Measurements from ENCODE around the gene ABHD12.

Gene ABHD12

DNA sequence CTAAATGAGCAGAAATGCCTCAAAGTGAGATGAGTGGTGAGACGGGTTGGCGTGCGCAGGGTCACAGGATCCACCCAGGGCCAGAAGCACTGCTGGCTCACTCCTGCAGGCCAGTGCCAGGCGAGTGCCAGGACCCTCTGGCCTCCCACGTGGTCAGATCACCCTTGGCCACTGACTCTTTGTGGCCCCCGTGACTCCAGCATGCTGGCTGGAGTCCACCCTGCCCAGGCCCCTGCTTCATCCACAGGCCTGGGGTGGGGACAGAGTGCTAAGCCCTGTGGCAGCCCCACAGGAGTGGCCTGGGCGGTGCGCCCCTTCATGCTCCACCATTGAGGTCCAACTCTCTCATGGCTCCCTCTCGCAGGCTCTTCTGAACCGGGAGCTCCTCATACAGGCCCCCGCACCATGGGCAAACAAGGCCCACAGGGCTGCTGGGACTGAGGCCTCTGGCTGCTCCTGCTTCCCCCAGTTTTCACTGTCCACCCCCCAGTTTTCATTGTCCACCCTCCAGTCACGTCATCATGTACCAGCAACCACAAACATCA, 61.6 kb downstream of the ABHD12 start:
- FAIRE-seq (no peak), DNase-seq (ENCODE audit: insufficient read length, low spot score) (no peak)
- TF ChIP-seq, protein P1, sequence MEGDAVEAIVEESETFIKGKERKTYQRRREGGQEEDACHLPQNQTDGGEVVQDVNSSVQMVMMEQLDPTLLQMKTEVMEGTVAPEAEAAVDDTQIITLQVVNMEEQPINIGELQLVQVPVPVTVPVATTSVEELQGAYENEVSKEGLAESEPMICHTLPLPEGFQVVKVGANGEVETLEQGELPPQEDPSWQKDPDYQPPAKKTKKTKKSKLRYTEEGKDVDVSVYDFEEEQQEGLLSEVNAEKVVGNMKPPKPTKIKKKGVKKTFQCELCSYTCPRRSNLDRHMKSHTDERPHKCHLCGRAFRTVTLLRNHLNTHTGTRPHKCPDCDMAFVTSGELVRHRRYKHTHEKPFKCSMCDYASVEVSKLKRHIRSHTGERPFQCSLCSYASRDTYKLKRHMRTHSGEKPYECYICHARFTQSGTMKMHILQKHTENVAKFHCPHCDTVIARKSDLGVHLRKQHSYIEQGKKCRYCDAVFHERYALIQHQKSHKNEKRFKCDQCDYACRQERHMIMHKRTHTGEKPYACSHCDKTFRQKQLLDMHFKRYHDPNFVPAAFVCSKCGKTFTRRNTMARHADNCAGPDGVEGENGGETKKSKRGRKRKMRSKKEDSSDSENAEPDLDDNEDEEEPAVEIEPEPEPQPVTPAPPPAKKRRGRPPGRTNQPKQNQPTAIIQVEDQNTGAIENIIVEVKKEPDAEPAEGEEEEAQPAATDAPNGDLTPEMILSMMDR (IDR thresholded peaks at IDR 0.05; ENCODE audit: insufficient read depth, missing control alignments) = no peak

DNA sequence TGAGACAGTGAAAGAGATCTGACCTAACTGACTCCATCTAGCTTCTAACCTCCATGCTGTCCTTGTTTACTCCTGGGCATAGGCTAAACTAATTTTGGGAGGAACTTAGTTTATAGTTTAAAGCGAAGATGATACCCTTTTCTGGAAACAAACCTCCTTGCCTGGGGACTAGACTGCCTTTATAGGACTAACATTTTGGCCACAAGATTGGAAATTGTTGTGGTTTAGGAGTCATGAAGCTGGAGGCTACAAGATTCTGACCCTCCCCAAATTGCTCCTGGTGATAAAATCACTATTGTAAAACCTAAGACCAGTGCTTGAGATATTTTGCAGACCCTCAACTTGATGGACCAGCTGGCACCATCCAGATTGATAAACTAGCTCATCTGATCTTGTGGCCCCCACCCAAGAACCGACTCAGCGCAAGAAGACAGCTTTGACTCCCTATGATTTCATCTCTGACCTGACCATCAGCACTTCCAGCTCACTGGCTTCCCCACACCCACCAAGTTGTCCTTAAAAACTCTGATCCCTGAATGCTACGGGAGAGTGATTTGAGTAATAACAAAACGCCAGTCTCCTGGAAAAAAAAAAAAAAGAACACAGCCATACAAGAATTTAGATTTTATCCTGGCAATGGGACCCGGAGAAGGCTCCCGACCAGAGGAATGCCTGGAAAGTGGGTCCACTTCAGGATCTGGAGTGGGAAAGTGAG, 63.0 kb downstream of the ABHD12 start:
- FAIRE-seq (no peak), DNase-seq (ENCODE audit: insufficient read length, low spot score) (no peak)
- TF ChIP-seq, protein P1 (IDR thresholded peaks at IDR 0.05; ENCODE audit: insufficient read depth, missing control alignments) = no peak

DNA sequence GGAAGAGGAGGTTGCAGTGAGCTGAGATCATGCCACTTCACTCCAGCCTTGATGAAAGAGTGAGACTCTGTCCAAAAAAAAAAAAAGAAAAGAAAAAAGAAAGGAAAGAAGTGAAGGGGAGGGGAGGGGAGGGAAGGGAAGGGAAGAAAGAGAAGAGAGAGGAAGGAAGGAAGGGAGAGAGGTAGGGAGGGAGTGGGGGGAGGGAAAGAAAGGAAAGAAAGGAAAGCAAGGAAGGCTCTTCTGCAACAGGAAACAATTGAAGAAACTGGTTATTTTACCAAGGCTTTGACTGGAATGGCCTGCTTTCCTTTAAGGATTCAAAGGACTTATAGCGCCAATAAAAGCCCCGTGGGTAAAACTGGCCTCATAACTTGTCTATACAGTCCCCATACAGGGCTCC, 64.6 kb downstream of the ABHD12 start:
- TF ChIP-seq, protein P1 (IDR thresholded peaks at IDR 0.05; ENCODE audit: insufficient read depth, missing control alignments) = no peak
- DNase-seq (ENCODE audit: insufficient read length, low spot score) (no peak), FAIRE-seq (no peak)

DNA sequence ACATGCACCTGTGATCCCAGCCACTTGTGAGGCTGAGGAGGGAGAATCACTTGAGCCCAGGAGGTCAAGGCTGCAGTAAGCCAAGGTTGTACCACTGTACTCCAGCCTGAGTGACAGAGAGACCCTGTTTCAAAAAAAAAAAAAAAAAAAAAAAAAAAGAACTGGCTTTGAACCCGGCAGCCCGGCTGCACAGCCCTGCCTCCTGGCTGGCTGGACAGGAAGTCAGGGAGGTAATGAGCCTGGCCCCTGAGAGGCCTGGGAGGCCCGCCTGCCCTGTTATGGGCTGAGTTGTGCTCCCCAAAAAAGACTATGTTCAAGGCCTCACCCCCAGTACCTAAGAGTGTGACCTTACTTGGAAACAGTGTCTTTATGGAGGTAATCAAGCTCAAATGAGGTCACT, 65.6 kb downstream of the ABHD12 start:
- TF ChIP-seq, protein P1 (IDR thresholded peaks at IDR 0.05; ENCODE audit: insufficient read depth, missing control alignments) = no peak
- no peak for DNase-seq (ENCODE audit: insufficient read length, low spot score)
- no peak for FAIRE-seq

DNA sequence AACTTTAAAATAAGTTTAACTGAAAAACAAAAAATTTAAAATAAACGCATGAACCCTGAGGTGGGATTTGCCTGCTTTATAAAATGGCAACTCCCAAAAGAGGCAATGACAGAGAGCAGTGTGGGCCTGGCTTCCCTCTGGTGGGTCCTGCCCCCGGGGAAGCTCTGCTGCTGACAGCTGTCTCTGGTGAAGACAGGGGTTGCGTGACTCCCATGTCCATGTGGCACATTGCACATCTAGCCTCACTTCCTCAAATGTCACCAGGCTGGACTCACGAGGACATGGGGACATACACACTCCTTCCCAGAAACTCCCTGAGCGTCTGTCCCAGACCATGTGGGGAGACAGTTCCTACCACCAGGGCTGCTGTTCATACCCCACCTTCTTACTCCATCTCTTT, 66.2 kb downstream of the ABHD12 start:
- TF ChIP-seq, protein P1 (IDR thresholded peaks at IDR 0.05; ENCODE audit: insufficient read depth, missing control alignments) = no peak
- no peak for DNase-seq (ENCODE audit: insufficient read length, low spot score)
- FAIRE-seq = no peak

DNA sequence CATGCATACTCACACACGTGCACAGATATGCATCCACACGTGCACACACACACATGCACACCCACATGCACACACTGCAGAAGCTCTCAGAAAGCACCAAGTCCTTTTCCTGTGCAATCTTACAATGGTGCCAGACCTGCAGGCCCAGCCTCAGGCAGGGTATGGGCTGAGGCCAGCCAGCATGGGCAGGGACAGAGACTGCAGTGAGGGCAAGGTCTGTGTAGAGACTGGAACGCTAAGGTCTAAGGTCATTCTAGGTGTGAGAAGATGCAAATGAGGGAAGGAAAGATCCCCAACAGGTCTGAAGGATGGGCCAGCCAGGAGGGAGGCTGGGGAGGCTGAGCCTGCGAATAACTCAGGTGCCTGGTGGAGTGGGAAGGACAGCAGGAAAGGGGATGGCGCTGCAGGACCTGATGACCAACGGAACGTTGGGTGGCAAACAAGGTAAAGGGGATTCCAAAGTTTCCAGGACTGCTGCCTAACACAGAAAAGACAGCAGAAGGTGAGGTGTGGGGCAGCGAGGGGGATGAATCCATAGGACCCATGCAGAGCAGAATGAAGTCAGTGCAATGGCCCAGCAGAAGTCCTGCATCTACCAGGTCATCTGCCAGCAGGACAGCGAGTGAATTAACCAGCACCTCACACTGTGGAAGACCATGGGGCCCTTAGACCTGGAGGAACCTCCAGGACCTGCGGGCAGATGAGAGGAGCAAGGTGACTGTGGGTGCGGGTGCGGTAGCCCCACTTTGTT, 67.0 kb downstream of the ABHD12 start:
- FAIRE-seq = no peak
- TF ChIP-seq, protein P1 (IDR thresholded peaks at IDR 0.05; ENCODE audit: insufficient read depth, missing control alignments) = no peak

DNA sequence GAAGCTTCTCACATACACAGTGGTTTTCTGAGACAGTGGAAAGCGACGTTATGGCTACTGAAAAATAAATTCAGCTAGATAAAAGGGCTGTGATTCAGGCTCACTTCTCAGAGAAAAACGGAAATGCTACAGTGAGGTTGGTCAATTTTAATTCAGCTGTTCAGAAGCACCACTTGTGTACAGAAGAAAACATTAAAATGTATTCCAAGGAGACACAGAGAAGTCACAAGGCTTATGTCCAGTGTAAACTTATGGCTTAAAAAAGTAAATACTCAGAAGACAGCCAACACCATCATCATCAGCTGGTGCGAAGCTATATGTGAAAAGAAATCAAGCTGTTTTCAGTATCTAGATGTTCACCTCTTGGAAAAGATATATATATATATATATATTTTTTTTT, 68.6 kb downstream of the ABHD12 start:
- TF ChIP-seq, protein P1 (IDR thresholded peaks at IDR 0.05; ENCODE audit: insufficient read depth, missing control alignments) = no peak
- FAIRE-seq = no peak
- no peak for DNase-seq (ENCODE audit: insufficient read length, low spot score)

More for the DNA sequence above, 67.0 kb downstream of the ABHD12 start:
- DNase-seq (ENCODE audit: insufficient read length, low spot score) = no peak
